NT2/D1 (cell line): ENCODE data around the gene ADARB2.
"Not testable (repeated sequence)": the region's sequence is repeated elsewhere in the genome, so short reads cannot be mapped to it uniquely, and the experiment has no call there.

Source experiments
- DNase-seq: peaks from one replicate; pipeline ENCODE4 v3.0.0-alpha.2; 2011; ENCODE audit warnings: low read depth, low spot score
- H3K27me3 ChIP-seq: 2 replicates; pipeline ENCODE4 v1.6.0; 2011; ENCODE audit warnings: mild to moderate bottlenecking; ENCODE audit not compliant: insufficient read length, insufficient read depth
- H3K36me3 ChIP-seq: 2 replicates; pipeline ENCODE4 v1.6.1; 2011; ENCODE audit warnings: mild to moderate bottlenecking, low read length, mixed read lengths; ENCODE audit not compliant: insufficient read depth, insufficient read length
- H3K4me1 ChIP-seq: 2 replicates; pipeline ENCODE4 v1.5.1; 2011; ENCODE audit not compliant: insufficient read depth, insufficient read length
- H3K4me3 ChIP-seq: 2 replicates; pipeline ENCODE4 v1.5.1; 2011; ENCODE audit warnings: low read depth; ENCODE audit not compliant: insufficient read length
- H3K9ac ChIP-seq: 2 replicates; pipeline ENCODE4 v1.6.0; 2011; ENCODE audit warnings: low read depth; ENCODE audit not compliant: insufficient read length
- H3K9me3 ChIP-seq: 2 replicates; pipeline ENCODE4 v1.5.1; 2011; ENCODE audit warnings: mild to moderate bottlenecking, low read length; ENCODE audit not compliant: insufficient read depth
- SUZ12 ChIP-seq: IDR thresholded peaks from 2 replicates; pipeline ENCODE4 v1.6.1; 2011; ENCODE audit not compliant: insufficient read length, insufficient read depth; ENCODE audit errors: extremely low read depth
- YY1 ChIP-seq: IDR thresholded peaks from 2 replicates; pipeline ENCODE4 v1.6.1; 2011; ENCODE audit not compliant: insufficient read length, insufficient read depth
- ZNF274 ChIP-seq: IDR thresholded peaks from 2 replicates; pipeline ENCODE4 v1.6.1; 2011; ENCODE audit warnings: mild to moderate bottlenecking, low read depth, low read length

The ADARB2 gene

GRCh38 chr10:1166828-1167275, 570.5 kb downstream of the ADARB2 start:
- TF ChIP-seq SUZ12 (no peak), ZNF274 (no peak), YY1 (no peak)
- DNase-seq: no peak
- H3K36me3 ChIP-seq: no peaks in the 10 kb centered on the region

GRCh38 chr10:1166101-1166827, 571.1 kb downstream of the ADARB2 start:
- no peak for TF ChIP-seq ZNF274
- no peak for TF ChIP-seq SUZ12
- no peak for TF ChIP-seq YY1
- Histone ChIP-seq H3K27me3 (no peaks in the 10 kb centered on the region), H3K9ac (no peak overlapping the region), H3K9me3 (no peaks in the 10 kb centered on the region), H3K4me3 (no peak overlapping the region), H3K36me3 (no peaks in the 10 kb centered on the region), H3K4me1 (peaks cover 2% of the 10 kb centered on the region)
- DNase-seq: no peak

More at GRCh38 chr10:1166828-1167275, 570.5 kb downstream of the ADARB2 start:
- no peak overlapping the region for H3K4me3 ChIP-seq
- peaks cover 2% of the 10 kb centered on the region for H3K4me1 ChIP-seq
- no peak overlapping the region for H3K9ac ChIP-seq
- H3K9me3 ChIP-seq: no peaks in the 10 kb centered on the region
- H3K27me3 ChIP-seq: no peaks in the 10 kb centered on the region

- H3K27me3 ChIP-seq: no peaks in the 10 kb centered on the region
- H3K4me3 ChIP-seq: no peak overlapping the region
- H3K36me3 ChIP-seq: no peaks in the 10 kb centered on the region
- no peak overlapping the region for H3K9ac ChIP-seq
- no peaks in the 10 kb centered on the region for H3K9me3 ChIP-seq
- DNase-seq: no peak
- no peak for TF ChIP-seq YY1
- no peak for TF ChIP-seq SUZ12
- no peak for TF ChIP-seq ZNF274
- H3K4me1 ChIP-seq: no peaks in the 10 kb centered on the region
These were observed 573.5 kb downstream of the ADARB2 start for GRCh38 chr10:1163831-1164230.

- Histone ChIP-seq H3K4me1 (no peaks in the 10 kb centered on the region), H3K36me3 (no peaks in the 10 kb centered on the region), H3K4me3 (no peak overlapping the region), H3K9ac (no peak overlapping the region), H3K9me3 (no peaks in the 10 kb centered on the region), H3K27me3 (no peaks in the 10 kb centered on the region)
- TF ChIP-seq YY1 (no peak), ZNF274 (no peak), SUZ12 (no peak)
- no peak for DNase-seq
These were observed 574.1 kb downstream of the ADARB2 start for GRCh38 chr10:1163204-1163660.

- Histone ChIP-seq H3K9me3 (no peaks in the 10 kb centered on the region), H3K4me3 (no peak overlapping the region), H3K36me3 (no peaks in the 10 kb centered on the region), H3K4me1 (no peaks in the 10 kb centered on the region), H3K27me3 (no peaks in the 10 kb centered on the region), H3K9ac (no peak overlapping the region)
- TF ChIP-seq YY1: no peak
- no peak for TF ChIP-seq SUZ12
- no peak for TF ChIP-seq ZNF274
- DNase-seq: no peak
These were observed 574.7 kb downstream of the ADARB2 start for GRCh38 chr10:1162481-1163203.

GRCh38 chr10:1161315-1161673, 576.0 kb downstream of the ADARB2 start:
- not testable (repeated sequence) for H3K27me3 ChIP-seq, H3K9ac ChIP-seq, H3K9me3 ChIP-seq, DNase-seq, H3K36me3 ChIP-seq, H3K4me1 ChIP-seq, H3K4me3 ChIP-seq

- H3K27me3 ChIP-seq: no peaks in the 10 kb centered on the region
- no peak overlapping the region for H3K9ac ChIP-seq
These were observed 576.6 kb downstream of the ADARB2 start for GRCh38 chr10:1160561-1161314.

More at GRCh38 chr10:1160561-1161314, 576.6 kb downstream of the ADARB2 start:
- H3K4me1 ChIP-seq: no peaks in the 10 kb centered on the region
- no peak for DNase-seq
- TF ChIP-seq YY1 (no peak), SUZ12 (no peak), ZNF274 (no peak)
- H3K36me3 ChIP-seq: no peaks in the 10 kb centered on the region
- no peak overlapping the region for H3K4me3 ChIP-seq
- no peaks in the 10 kb centered on the region for H3K9me3 ChIP-seq
